Right lobe of liver (tissue), 6 donors: ENCODE data around the gene SOX8. TPM values are rescaled to one million over a fixed set of nuclear protein-coding genes. Genes with fewer than 3 reads are reported as not detected.
A peak's percentile ranks its signal among the peaks of the same experiment; 100 is the strongest.

Source experiments
- ATAC-seq, 4 donors: fragments of 200-7000 bp; cut with Tn5 transposase; one replicate each; pipeline ENCODE4 v1.9.1; 2020; ENCODE audit warnings: mild to moderate bottlenecking in 4 of 4, moderate library complexity in 4 of 4
- DNase-seq, 3 donors: peaks; one replicate each; pipeline ENCODE4 v3.0.0-alpha.2; 2020
- H3K27ac ChIP-seq, 3 donors: fragments of 200-600 bp; one replicate each; pipeline ENCODE4 v1.8.0; 2022
- H3K27me3 ChIP-seq, 2 donors: fragments of 200-600 bp; one replicate each; pipeline ENCODE4 v1.8.0; 2022
- H3K36me3 ChIP-seq, 4 donors: fragments of 200-600 bp; sonication (generic) in 1 of 4; one replicate each; pipeline versions ENCODE4 v1.5.1 to v1.8.0; 2017 to 2022; ENCODE audit warnings: control low read depth in 1 of 4
- H3K4me1 ChIP-seq, 4 donors: fragments of 200-600 bp; sonication (generic) in 1 of 4; one replicate each; pipeline versions ENCODE4 v1.5.1 to v1.8.0; 2017 to 2022; ENCODE audit warnings: control low read depth in 1 of 4
- H3K4me3 ChIP-seq, 3 donors: fragments of 200-600 bp; one replicate each; pipeline ENCODE4 v1.8.0; 2022
- H3K9me3 ChIP-seq, 4 donors: fragments of 200-600 bp; sonication (generic) in 1 of 4; one replicate each; pipeline versions ENCODE4 v1.5.1 to v1.8.0; 2017 to 2022; ENCODE audit warnings: control low read depth in 1 of 4
- POLR2A ChIP-seq: fragments of 450-650 bp; IDR thresholded peaks from one replicate; pipeline ENCODE4 v1.6.1; 2017; ENCODE audit warnings: antibody characterized with exemption, mild to moderate bottlenecking
- WGBS: methylation state at CpG from one replicate; pipeline ENCODE4 v1.1.6; 2018; ENCODE audit warnings: low coverage, low lambda C conversion rate; ENCODE audit not compliant: insufficient coverage; ENCODE audit errors: missing lambda C conversion rate; 5-methylcytosine and 5-hydroxymethylcytosine counted together
- intact Hi-C, 2 donors: fragments of 100-400 bp; cut with DNase I; formaldehyde crosslinking; loops; one replicate each; pipeline versions ENCODE4 v1.11.2 to v1.14.1; 2022
- total RNA-seq, 6 experiments: library from RNA; depleted of rRNA in 2 of 6; stranded (reverse); fragments of >200 nt in 2 of 6; fragmentation: NEBNext Ultra II Directional in 3 of 6; extraction: Animal tissue kit (Norgen Biotek cat#: 25700) in 3 of 6; gene quantifications; one replicate each; pipeline versions ENCODE4 v1.1.0 to v1.2.4, GENCODE V29; 2016 to 2023
- TF ChIP-seq, protein P1 (sequence below), 4 donors: fragments of 200-600 bp in 3 of 4; fragments of 450-650 bp in 1 of 4; IDR thresholded peaks; one replicate each; pipeline versions ENCODE4 v1.5.1 to v1.8.0; 2016 to 2022; ENCODE audit warnings: antibody characterized with exemption in 4 of 4, mild to moderate bottlenecking in 2 of 4
- donor health status: DM: no; HTN: yes; CAD: no.
- donor health status: DM: no; HTN: no; CAD: no.
- donor health status: DM: no; HTN: no; CAD: no.
- donor health status: DM: no; HTN: yes; CAD: no.
- donor health status: DM: no; HTN: yes; CAD: no.

SOX8 gene
- total RNA-seq, 6 experiments from 2014 or later = 0.07 to 0.13 (median 0.09) TPM; not detected in 3

DNA sequence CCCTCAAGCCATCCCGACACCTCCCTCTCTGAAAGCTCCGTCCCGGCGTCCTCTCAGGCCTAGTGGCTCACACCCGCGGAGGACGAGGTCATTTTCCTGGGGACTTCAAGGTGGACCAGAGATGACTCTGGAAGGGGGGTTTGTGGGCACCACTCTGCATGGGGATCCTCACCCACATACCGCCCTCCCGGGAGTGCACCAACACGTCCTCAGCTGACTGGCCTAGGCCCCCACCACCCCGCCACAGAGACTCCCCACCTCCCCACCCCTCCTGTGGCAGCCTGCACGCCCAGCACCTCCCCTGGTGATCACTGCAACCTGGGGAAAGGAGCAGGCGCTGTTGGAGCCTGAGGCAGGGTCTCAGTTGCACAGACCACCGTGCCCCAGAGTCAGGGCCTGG, 2.4 kb upstream of the SOX8 start:
- Histone ChIP-seq H3K9me3 (no peaks in the 10 kb centered on the region), H3K36me3 (no peaks in the 10 kb centered on the region), H3K27me3 (peaks cover 0 to 12% of the 10 kb centered on the region in 2 donors), H3K4me1 (peaks cover 0 to 11% (median 0%) of the 10 kb centered on the region in 4 donors), H3K4me3 (no peak overlapping the region), H3K27ac (no peak overlapping the region)
- 92% methylated on average over 5 of the region's 14 CpGs for WGBS
- intact Hi-C loops = no loop called here
- TF ChIP-seq POLR2A = no peak
- TF ChIP-seq, protein P1, sequence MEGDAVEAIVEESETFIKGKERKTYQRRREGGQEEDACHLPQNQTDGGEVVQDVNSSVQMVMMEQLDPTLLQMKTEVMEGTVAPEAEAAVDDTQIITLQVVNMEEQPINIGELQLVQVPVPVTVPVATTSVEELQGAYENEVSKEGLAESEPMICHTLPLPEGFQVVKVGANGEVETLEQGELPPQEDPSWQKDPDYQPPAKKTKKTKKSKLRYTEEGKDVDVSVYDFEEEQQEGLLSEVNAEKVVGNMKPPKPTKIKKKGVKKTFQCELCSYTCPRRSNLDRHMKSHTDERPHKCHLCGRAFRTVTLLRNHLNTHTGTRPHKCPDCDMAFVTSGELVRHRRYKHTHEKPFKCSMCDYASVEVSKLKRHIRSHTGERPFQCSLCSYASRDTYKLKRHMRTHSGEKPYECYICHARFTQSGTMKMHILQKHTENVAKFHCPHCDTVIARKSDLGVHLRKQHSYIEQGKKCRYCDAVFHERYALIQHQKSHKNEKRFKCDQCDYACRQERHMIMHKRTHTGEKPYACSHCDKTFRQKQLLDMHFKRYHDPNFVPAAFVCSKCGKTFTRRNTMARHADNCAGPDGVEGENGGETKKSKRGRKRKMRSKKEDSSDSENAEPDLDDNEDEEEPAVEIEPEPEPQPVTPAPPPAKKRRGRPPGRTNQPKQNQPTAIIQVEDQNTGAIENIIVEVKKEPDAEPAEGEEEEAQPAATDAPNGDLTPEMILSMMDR (IDR thresholded peaks at IDR 0.05) = no peak
- ATAC-seq (no peak), DNase-seq (no peak)

DNA sequence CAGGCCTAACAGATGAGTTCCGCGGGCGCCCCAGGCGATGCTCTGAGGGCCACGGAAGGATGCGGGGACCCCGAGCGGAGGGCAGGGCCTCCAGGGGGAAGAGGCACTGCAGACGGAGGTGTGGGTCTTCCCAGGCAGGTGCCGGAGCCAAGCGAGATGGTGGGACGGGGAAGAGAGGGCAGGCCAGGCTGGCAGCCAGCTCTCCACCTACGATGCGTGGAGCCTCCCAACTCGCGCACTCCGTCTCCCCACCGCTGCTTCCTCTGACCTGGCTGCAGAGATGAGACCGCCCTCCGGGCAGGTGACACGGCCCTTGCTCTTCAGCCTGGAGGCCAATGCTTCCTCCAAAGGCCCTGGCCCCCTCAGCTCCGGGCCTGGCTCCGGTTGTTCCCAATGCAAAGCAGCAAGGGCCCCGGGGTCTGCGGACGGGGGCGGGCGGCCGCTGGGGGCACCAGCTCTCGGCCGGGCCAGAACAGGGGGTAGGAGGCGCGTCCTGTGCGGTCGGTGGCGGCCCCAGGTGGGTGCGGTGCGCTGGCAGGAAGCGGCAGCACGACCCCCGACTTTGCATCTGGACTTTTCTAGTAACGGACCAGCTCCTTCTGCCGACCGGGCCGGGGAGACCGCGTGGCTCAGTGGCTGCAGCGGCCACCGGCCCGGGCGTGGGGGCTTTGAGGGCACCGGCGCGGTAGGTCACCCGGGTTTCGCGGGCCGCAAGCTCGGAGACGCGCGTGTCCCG, 1.5 kb upstream of the SOX8 start:
- ATAC-seq = no peak
- H3K36me3 ChIP-seq = no peaks in the 10 kb centered on the region
- H3K9me3 ChIP-seq = no peaks in the 10 kb centered on the region
- peaks cover 0 to 12% of the 10 kb centered on the region in 2 donors for H3K27me3 ChIP-seq
- no peak for DNase-seq
- TF ChIP-seq POLR2A = no peak
- TF ChIP-seq, protein P1 (IDR thresholded peaks at IDR 0.05) = no peak
- no peak overlapping the region for H3K27ac ChIP-seq
- WGBS = 8% methylated on average over 8 of the region's 63 CpGs
- peaks cover 0 to 11% (median 0%) of the 10 kb centered on the region in 4 donors for H3K4me1 ChIP-seq
- H3K4me3 ChIP-seq = peak overlapping the region; percentile 21 to 38 (median 25)
- intact Hi-C loops = no loop called here

DNA sequence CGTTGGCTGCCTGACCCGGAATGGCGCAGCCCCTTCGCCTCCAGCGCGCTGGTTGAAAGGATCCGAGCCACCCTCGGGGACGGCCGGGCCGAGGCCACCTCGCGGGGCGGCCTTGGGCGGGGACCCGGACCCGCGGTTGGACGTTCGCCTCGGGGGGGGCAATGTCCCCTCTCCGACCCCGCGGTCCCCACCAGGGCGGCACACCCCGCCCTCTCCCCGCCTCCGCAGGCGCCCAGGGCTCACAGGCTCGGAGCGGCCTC, 1.0 kb upstream of the SOX8 start:
- no peak overlapping the region for H3K27ac ChIP-seq
- H3K27me3 ChIP-seq = peaks cover 0 to 12% of the 10 kb centered on the region in 2 donors
- DNase-seq (no peak), ATAC-seq (no peak)
- WGBS = no CpG with 5 or more reads among the region's 31 CpGs
- TF ChIP-seq, protein P1 (IDR thresholded peaks at IDR 0.05) = no peak
- TF ChIP-seq POLR2A = no peak
- H3K4me3 ChIP-seq = peak overlapping the region; percentile 21 to 38 (median 25)
- intact Hi-C loops = no loop called here
- H3K36me3 ChIP-seq = no peaks in the 10 kb centered on the region
- peaks cover 0 to 11% (median 0%) of the 10 kb centered on the region in 4 donors for H3K4me1 ChIP-seq
- H3K9me3 ChIP-seq = no peaks in the 10 kb centered on the region

DNA sequence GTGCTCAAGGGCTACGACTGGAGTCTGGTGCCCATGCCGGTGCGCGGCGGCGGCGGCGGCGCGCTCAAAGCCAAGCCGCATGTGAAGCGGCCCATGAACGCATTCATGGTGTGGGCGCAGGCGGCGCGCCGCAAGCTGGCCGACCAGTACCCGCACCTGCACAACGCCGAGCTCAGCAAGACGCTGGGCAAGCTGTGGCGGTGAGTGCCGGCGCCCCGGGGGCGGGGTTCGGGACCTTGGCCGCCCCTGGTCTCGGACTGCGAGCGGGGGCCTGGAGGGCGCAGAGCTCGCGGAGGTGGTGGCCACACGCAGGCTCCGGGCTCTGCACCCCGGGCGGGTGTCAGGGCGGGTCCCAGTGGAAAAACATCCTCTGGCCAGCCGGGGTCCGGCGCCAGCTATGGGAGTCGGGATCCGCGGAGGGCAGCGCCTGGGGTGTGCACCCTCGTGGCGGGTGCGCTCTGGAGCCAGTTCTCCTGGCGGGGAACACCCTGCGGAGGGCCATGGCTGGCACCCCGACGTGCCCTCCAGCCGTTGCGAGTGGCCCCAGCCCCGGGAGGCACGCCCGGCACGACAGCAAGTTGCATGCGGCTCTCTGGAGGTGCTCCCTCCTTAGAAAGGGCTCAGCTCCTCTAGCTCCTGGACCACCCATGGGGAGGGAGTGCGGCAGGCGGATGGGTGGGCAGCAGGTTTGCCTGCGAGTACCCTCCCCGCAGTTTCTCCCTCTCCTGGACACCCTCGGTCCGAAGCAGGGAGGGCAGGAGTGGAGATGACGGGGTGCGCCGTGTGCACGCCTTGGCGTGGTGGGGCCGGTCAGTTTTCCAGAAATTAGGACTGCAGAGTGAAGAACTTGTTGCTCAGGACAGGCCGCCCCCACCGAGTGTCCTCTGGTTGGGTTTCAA, 824 bp downstream of the SOX8 start:
- peaks cover 0 to 12% of the 10 kb centered on the region in 2 donors for H3K27me3 ChIP-seq
- H3K9me3 ChIP-seq = no peaks in the 10 kb centered on the region
- H3K4me1 ChIP-seq = peaks cover 0 to 11% (median 0%) of the 10 kb centered on the region in 4 donors
- H3K36me3 ChIP-seq = no peaks in the 10 kb centered on the region
- DNase-seq (no peak), ATAC-seq (no peak)
- TF ChIP-seq POLR2A = no peak
- TF ChIP-seq, protein P1 (IDR thresholded peaks at IDR 0.05) = no peak
- intact Hi-C loops = no loop called here
- H3K27ac ChIP-seq = no peak overlapping the region
- H3K4me3 ChIP-seq = no peak overlapping the region
- 20% methylated on average over 1 of the region's 76 CpGs for WGBS
